Measurements from ENCODE around the gene DHRS12.

Gene DHRS12

DNA sequence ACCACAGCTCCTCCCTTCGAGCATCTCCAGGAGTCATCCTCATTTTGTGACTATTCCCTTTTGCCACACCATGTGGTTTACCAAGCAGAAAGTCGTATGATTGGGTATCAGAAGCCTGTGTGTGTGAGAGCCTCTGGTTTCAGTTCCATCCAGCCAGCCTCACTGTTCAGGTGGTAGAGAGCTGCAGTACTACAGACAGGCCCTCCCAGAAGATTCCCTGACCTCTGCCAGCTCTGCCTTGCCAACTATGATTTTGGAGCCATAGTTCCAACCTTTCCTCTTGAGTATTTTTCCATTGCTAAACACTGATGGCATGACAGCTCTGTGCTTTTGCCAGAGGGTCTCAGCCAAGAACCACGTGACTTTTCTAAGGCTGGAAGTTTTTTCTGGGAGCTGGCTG, 82.5 kb downstream of the DHRS12 start:
- DNase-seq: no peak

DNA sequence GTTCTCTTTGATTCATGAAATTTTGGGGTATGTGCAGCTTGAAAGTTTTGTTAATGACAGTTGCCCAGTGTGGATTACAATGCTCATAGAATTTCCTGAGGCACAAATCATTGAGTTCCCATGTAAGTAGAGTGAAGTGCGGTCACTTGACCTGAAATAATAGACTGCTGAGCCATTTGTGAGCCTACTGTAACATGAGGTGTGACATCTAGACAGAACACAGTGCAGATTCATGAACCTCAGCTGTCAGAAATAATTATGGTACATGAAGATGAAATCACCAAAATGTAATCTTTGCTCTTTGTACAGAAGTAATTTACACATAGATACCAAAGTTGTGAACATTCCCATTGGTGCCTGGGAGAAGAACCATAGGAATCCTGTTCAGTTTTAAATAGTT, 84.6 kb downstream of the DHRS12 start:
- no peak for DNase-seq

Data from stimulated activated naive CD4-positive, alpha-beta T cell (primary cell).